KBM-7 (cell line): ENCODE measurements around the gene KMO.

Experiments used
- DNase-seq: peaks from one replicate; pipeline ENCODE4 v3.0.0-alpha.2; 2015
- in situ Hi-C: fragments of 300-500 bp; cut with MboI; formaldehyde crosslinking; loops from 2 replicates; pipeline ENCODE4 v1.14.3; 2020; ENCODE audit warnings: low sequenced_read_pairs, low pct_unique_long_range_greater_than_20kb, mixed read lengths

Gene KMO

DNA sequence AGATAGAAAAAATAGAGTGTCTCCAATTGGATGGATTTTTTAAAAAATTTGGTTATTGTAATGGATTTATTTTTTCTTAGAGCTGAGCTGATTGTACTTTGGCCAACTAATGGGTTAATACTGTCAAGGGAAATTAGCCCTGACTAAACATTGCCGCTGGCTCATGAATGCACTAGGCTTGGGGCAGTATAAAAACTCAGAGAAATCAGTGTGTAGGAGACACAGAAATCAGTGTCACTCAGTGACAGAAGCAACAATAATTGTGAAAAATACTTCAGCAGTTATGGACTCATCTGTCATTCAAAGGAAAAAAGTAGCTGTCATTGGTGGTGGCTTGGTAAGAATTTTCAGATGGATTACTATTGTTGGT is at the start of gene KMO:
Gene KMO, plus strand, starts transcription at position 217 of the 370 bp plus-strand sequence. Its CDS starts 67 bp downstream, at position 284.
- DNase-seq: no peak
- in situ Hi-C loops: loop anchor here (25.0 kb wide), 1 partner anchor 305 kb away; the partner anchor contains the start of gene EXO1

DNA sequence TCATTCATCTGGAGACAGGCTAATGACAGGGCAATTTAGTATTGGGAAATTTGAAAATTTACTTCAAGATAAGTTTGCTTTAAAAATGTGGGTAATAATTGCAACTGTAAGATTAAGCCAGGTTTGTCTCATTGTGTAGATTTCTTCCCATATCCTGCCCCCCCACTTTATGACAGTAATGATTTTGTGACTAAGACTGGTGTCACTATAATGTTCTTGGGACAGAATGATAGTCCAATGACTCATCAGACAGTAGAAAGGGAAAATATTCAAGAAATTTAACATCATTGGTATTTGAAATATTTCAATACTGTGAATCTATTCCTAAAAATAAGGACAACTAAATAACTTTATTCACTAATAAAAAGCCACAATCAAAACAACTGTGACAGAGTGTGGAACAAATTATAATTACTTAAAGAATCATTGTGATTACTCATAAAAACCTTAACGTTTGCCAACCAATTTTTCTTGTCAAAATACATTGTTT is 49.4 kb upstream of the KMO start:
- in situ Hi-C loops: no loop called here
- DNase-seq: no peak

DNA sequence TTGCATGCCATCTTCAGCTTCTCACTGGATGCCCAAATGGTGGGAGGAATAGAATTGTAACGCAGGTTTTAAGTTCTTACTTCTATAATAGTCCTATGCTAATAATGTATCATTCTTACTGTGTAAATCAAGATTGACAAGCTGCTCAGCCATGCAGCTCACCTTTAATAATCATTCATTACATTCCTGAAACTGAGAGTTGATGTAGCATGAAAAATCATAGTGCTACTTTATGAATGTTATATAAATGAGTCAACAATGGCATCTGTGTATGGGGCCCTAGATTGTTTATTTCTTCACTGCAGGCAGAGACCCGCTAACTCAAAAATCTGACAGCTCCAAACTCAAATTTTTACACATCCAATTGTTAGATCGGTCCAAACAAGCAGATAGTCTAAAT is 47.0 kb upstream of the KMO start:
- in situ Hi-C loops: no loop called here
- DNase-seq: no peak

DNA sequence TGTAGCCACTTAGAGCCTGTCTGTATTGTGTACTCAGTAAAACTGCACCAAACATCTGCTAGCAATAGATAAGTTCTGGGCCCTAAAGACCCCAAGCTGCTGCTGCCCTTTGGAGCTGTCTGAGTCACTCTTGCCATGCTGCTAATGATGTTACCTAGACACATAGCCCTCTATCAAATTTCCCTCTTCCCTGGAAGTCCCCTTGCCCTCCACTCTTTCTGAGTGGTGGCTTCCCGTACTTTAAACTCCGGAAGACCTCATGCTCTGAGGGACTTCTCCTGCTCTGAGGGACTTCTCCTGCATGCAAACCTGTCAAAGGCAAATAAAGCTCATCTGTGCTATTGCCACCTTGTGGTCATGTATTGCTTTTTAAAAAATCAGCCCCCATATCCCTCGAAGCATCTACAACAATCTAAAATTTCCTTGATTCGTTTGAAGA is 46.6 kb upstream of the KMO start:
- peak; percentile 56 for DNase-seq
- in situ Hi-C loops: no loop called here

DNA sequence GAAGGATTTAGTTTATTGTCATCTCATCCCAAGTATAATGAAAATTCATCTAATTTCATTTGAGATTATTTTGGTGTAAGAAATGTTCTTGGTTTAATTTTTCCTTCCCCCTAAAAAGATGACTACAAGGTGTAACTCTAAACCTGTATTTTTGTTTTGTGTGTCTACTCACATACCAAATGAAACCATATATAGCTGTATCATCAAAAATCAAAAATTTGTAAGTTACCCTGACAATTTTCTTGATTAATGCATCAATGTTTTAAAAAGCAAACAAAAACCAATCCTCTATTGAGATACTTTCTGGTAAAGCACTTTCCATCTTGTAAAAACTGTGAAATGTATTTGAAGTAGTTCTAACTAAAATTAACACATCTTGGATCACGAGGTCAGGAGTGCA is 43.4 kb upstream of the KMO start:
- in situ Hi-C loops: no loop called here
- no peak for DNase-seq

DNA sequence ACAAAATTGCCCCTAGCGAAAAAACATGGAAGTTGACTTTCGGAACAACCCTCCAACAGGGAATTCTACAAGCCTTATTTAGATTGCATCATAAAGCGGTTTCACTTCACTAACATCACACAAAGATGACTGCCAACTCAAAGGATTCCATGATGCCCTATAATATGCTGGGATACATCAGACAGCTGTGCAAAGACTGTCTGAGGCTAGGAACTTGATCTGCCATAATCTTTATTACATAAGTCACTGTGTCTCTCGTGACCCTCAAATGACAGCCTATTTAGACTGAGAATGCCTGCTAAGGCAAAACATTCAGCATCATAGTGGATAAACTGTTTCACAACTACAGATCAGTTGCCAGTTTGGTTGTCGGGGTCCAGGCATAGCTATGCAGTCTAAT is 36.4 kb upstream of the KMO start:
- no peak for DNase-seq
- in situ Hi-C loops: no loop called here

DNA sequence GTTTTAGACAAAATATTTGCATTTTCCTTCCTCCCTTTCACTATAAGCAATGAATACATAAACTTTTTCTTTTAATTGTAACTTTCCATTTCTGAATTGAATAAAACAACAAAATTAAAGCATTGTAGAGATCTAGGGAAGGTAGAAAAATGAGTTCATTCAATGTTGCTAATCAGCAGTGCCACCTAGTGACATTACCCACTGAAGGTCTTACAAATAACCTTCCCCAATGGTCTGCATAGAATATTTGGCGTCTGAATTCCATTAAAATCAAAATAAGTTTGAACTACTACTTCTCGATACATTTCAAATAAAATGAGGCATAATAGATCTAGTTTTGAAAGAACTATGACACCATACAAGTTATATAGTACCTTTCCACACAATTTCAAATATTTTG is 32.3 kb upstream of the KMO start:
- in situ Hi-C loops: no loop called here
- DNase-seq: peak; percentile 26

DNA sequence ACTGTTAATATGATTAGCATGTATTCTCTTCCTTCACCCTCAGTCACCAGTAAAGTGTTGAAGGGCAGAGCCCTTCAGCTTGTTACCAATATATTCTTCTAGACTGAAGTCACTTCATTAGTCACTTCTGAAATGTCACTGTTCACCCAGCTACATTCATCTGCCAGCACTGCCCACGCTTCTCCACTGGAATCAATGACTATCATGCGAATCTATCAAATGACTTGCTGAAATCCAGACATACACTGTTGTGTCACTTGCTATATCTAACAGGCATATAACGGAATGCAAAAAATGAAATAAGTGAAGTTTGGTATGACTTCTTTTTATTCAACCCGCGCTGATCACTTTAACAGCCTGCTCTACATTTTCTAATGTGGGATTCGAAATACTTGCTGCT is 28.7 kb upstream of the KMO start:
- no peak for DNase-seq
- in situ Hi-C loops: no loop called here

DNA sequence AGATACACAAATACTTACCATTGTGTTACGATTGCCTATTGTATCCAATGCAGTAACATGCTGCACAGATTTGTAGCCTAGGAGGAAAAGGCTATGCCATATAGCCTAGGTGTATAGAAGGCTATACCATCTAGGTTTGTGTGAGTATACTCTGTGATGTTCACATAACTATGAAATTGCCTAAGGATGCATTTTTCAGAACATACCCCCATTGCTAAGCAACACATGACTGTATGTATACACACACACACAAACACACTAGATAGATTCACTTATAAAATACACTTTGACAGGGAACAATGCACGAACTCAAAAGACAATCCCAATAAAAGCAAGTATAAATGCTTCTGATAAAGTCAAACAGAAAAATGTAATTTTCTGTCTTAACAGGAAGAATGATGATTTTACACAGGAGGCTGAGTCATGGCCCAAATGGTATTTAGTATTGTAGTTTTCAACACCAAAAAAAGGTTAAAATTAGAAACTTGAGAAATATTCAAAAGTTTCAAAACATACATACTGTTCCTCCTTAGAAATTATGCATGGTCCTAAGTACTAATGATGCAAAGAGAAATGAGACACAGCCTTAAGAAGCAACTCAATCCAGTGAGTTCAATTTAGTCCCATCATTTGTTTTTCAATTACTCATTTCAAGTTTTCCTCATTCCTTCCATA is 24.9 kb upstream of the KMO start:
- in situ Hi-C loops: no loop called here
- no peak for DNase-seq

DNA sequence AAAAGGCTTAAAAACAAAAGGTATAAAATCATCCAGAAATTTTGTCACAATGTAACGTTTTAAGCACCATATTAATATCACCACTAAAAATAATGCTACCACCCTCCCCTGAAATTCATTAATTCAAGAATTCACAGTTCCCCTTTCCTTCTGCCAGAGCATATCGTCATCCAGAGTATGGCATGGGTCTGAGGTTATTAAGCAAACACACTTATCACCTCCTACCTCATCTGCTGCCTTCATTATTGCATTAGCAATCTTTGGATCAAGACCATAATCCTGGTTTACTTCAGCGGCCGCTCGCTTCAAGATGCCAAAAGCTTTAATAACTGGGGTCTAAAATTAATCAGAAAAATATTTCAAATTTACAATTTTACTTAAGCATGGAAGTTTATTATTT is 18.8 kb upstream of the KMO start:
- in situ Hi-C loops: no loop called here
- no peak for DNase-seq

DNA sequence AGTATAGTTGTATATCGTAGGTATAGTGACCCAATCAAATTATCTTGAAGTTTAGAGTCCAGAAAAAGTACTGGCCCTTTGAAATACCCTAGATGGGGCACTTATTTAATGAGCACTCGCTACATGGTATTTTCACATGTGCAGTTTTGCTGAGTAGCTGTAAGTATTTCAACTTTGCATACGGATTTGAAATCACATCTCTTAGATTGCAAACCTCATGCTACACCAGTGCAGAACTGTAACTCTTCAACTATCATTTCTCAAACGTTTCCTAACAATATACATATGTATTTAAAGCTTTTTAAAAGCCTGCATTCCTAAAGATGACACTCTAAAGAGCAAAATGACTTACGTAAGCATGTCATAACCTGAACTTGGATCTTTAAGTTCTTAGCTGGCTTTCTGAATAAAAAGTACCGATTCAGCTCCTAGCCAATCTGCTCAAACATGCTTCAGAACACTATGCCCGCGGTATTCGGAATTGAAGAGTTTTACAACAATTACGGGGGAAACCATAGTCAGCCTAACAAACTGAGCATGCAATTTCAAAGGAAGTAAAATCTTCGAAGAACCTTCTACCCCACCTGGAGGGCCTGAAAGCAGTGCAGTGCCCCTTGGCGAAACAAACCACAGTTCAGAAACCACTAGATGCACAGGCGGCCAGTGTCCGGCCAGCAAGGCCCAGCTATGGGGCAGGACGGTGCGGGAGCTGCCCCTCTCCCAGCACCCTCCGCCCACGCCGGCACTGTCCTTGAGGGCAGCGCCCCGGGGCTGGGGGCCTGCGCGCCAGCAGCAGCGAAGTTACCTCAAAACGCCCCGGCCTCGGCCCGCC is 13.5 kb upstream of the KMO start:
- peak; percentile 43 for DNase-seq
- in situ Hi-C loops: no loop called here

DNA sequence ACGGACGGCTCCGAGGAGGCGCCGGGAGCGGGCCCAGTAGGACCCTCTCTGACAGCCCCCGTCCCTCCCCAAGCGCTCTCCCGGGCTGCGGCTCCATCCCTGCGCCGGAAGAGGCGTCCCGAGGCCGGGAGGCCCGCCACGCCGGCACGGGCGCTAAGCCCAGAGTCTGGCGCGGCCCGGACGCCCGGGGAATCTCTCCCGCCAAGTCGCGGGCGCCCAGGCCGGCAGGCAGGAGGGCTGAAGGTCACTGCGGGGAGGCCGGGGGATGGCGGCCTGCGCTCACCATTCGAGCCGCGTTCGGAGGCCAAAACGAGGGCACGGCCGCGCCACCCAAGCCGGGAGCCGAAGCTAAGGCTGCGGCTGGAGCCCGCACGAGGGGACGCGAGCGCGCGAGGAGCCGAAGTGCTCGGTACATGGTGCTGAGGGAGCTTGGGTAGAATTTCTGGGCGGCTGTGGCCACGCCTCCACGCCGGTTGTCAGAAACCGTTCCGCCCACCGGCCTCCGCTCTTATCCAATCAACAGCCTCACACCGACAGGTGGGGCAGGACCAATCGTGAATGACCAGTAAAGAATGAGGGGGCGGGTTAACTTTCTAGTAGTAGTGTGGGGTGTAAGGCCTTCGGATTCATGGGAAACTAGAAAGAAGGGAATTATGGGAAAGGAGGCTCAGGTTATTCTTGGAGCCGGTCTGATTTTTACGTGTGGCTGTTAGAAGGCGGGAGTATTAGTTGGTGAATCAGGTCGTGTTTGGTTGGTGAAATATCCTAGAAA is 12.7 kb upstream of the KMO start, which contains the start of gene FH:
Gene FH, minus strand, starts transcription at position 448 of the 772 bp plus-strand sequence. Its CDS starts 33 bp downstream, at position 415.
- peak; percentile 99 for DNase-seq
- in situ Hi-C loops: no loop called here

DNA sequence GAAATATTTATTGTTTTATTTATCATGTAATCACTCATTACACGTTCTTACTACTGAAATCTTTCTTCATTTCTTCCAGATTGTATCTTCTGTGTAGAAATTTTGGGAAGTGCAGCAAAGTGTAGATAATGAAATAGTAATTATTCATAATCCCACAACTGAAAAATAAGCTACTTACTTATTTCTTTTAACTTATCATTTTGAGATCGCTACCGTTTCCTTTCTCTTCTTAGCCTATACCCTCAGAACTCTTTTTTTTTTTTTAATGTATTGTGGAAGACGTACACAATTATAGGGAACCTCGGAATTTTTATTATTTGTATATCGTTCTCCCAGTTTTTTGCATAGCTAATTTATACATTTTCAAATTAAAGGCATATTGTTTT is 12.1 kb upstream of the KMO start:
- in situ Hi-C loops: no loop called here
- DNase-seq: no peak

DNA sequence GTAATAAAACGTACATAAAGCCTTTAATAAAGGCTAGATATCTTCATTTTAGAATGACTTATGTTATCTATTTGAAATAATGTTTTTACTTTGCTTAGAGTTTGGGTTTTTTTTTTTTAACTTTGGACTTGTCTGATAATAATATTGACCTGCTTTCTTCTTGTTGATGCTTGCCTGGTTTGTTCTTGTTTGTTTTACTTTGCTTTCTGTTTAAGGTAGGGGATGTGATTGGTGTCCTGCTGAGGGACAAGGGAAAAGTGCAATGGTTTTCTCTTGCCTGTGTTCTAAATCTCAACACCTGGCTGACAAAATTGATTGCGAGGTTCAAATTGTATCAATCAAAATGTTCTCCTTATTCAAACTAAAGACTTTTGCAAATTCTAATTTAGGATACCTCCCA is 10.5 kb upstream of the KMO start:
- in situ Hi-C loops: no loop called here
- no peak for DNase-seq

DNA sequence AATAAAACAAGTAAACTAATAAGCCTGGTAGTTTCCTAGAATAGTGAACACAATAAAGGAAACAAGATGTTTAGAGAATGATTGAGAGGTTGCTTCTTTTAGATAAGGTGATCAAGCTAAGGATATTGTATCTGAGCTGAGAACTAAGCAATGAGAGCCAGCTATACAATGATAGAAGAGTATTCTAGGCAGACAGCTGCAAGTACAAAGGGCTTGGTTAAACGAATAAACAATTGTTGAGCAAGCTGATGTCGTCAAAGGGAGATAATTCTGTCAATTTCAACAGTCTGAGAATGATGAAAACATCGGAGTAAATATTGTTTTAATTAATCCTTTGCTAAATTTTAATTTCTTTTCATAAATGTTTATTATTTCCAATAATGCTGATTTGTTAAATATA is 7.2 kb upstream of the KMO start:
- in situ Hi-C loops: loop anchor here (25.0 kb wide), 1 partner anchor 312 kb away; the partner anchor contains the start of gene EXO1
- DNase-seq: no peak

DNA sequence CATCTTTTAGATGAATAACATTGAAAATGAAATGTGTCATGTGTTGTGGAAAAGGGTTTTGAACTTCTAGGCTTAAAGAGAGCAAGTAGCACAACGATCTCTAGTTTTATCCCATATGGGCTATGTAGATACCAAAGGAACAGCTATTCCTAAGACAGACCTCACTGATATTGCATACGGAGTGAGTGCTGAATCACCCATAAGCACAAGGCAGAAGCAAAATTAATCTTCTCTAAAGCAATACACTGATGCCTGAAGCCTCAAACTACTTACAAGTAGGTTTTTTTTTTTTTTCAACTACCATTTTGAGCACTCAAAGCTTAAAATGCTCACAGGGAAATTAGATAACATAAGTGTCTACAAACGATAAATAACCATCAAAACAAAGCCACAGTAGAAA is 5.0 kb upstream of the KMO start:
- DNase-seq: no peak
- in situ Hi-C loops: loop anchor here (25.0 kb wide), 1 partner anchor 310 kb away; the partner anchor contains the start of gene EXO1

DNA sequence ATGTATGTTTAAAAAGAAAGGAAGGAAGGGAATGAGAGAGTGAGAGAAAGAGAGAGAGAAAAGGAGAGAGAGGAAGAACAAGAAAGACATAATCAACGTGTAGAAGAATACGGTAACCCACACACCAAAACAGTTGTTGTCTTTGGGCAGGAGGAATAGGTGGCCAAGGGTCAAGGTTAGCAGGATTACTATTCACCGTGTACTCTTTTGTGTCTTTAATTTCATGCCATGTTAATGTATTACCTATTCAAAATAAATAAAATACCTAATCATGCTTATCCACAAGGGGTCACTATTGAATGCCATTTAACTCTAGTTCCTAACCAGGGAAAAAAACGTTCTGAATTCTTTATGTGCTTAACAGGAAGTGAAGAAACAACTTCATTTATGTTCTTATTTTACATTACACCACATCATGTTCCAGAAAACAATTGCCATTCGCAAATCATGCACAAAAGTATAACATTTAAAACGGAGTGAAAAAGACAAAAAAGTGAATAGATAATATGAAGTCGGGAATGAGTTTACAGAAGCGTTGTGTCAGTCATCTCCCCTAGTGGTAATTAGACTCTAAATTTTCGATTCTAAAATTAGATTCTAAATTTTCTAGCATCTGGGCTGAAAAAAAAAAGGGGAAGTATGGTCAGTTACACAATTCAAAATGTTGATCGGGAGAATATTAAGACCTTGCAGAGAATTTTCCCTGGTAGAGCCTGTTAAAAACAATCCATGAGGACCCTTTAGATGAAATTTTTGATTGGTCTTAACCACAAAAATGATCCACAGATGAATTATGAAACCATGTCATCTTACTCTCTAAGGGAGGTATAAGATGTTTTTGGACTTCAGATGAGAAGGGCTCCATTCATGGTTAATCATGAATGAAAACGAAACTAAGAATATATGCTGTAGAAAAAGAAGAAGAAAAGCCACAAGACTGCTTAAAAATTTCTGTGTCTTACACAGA is 700 bp upstream of the KMO start:
- peak; percentile 94 for DNase-seq
- in situ Hi-C loops: loop anchor here (25.0 kb wide), 1 partner anchor 306 kb away; the partner anchor contains the start of gene EXO1

DNA sequence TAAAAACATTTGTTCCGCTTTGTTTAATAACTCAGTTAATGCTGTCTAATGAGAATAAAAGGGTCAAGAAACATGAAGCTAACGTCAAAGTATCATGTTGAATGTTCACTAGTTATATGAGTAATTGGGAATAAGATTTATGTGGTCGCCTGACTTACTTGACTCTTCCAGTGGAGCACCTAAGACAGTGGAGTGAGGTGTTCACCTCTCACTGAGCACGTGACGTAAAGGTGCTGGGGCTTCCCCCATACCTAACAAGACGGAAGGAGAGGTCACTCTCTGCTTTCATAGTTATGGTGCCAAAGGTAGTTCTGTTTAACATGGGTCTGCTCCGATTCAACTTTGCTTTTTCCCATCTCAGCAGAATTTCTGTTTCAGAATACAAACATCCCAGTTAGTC is 686 bp downstream of the KMO start:
- in situ Hi-C loops: loop anchor here (25.0 kb wide), 1 partner anchor 304 kb away; the partner anchor contains the start of gene EXO1
- no peak for DNase-seq
